ENCODE results near the gene RNASET2.
"Not testable (repeated sequence)": the region's sequence is repeated elsewhere in the genome, so short reads cannot be mapped to it uniquely, and the experiment has no call there.

RNASET2 gene

GRCh38 chr6:166927240-166927934 lies 29.0 kb downstream of the RNASET2 start:
- no peak for DNase-seq

- DNase-seq: no peak
These were observed 29.6 kb downstream of the RNASET2 start for GRCh38 chr6:166926748-166927147.

GRCh38 chr6:166925141-166925996 lies 31.0 kb downstream of the RNASET2 start:
- DNase-seq: no peak

- DNase-seq: no peak
These were observed 31.8 kb downstream of the RNASET2 start for GRCh38 chr6:166924531-166924930.

GRCh38 chr6:166922937-166923336 lies 33.4 kb downstream of the RNASET2 start:
- DNase-seq: no peak

- no peak for DNase-seq
These were observed 34.8 kb downstream of the RNASET2 start for GRCh38 chr6:166921570-166921969.

- DNase-seq: no peak
These were observed 39.5 kb downstream of the RNASET2 start for GRCh38 chr6:166916824-166917223.

GRCh38 chr6:166915484-166915883 lies 40.9 kb downstream of the RNASET2 start:
- DNase-seq: not testable (repeated sequence)

GRCh38 chr6:166914952-166915351 lies 41.4 kb downstream of the RNASET2 start:
- not testable (repeated sequence) for DNase-seq

- peak in 1 of 4 experiments; percentile 20 for DNase-seq
These were observed 45.1 kb downstream of the RNASET2 start for GRCh38 chr6:166911248-166911677.

GRCh38 chr6:166910601-166911000 lies 45.7 kb downstream of the RNASET2 start:
- peak; percentile 53 to 75 (median 64) for DNase-seq

- DNase-seq: peak in 3 of 4 experiments; percentile 43 to 64 (median 59)
These were observed 47.5 kb downstream of the RNASET2 start for GRCh38 chr6:166908811-166909210.

GRCh38 chr6:166907871-166908806 lies 48.2 kb downstream of the RNASET2 start:
- no peak for DNase-seq

GRCh38 chr6:166907373-166907841 lies 48.9 kb downstream of the RNASET2 start:
- DNase-seq: peak; percentile 30 to 53 (median 43)

- DNase-seq: no peak
These were observed 49.8 kb downstream of the RNASET2 start for GRCh38 chr6:166906376-166907044.

GRCh38 chr6:166905505-166906134 lies 50.7 kb downstream of the RNASET2 start:
- DNase-seq: no peak

GRCh38 chr6:166905013-166905412 lies 51.3 kb downstream of the RNASET2 start:
- no peak for DNase-seq

- DNase-seq: peak in 1 of 4 experiments; percentile 9
These were observed 52.1 kb downstream of the RNASET2 start for GRCh38 chr6:166904101-166904746.

GRCh38 chr6:166903500-166903899 lies 52.9 kb downstream of the RNASET2 start:
- no peak for DNase-seq

GRCh38 chr6:166903027-166903426 lies 53.3 kb downstream of the RNASET2 start:
- no peak for DNase-seq
